KBM-7 (cell line): ENCODE results near the gene COMMD10.
"Not testable (repeated sequence)": the region's sequence is repeated elsewhere in the genome, so short reads cannot be mapped to it uniquely, and the experiment has no call there.

Source experiments
- DNase-seq: peaks from one replicate; pipeline ENCODE4 v3.0.0-alpha.2; 2015
- in situ Hi-C: fragments of 300-500 bp; cut with MboI; formaldehyde crosslinking; loops from 2 replicates; pipeline ENCODE4 v1.14.3; 2020; ENCODE audit warnings: low sequenced_read_pairs, low pct_unique_long_range_greater_than_20kb, mixed read lengths

Gene COMMD10

GRCh38 chr5:116088062-116088461 lies 3.2 kb downstream of the COMMD10 start:
- DNase-seq = no peak
- in situ Hi-C loops = no loop called here

- no peak for DNase-seq
- in situ Hi-C loops = no loop called here
Measured at GRCh38 chr5:116090302-116090701, 5.5 kb downstream of the COMMD10 start.

- in situ Hi-C loops = no loop called here
- no peak for DNase-seq
Measured at GRCh38 chr5:116091416-116091815, 6.6 kb downstream of the COMMD10 start.

- DNase-seq = no peak
- in situ Hi-C loops = no loop called here
Measured at GRCh38 chr5:116097301-116097700, 12.5 kb downstream of the COMMD10 start.

GRCh38 chr5:116098998-116099397 lies 14.2 kb downstream of the COMMD10 start:
- in situ Hi-C loops = no loop called here

GRCh38 chr5:116104941-116105340 lies 20.1 kb downstream of the COMMD10 start:
- DNase-seq, in situ Hi-C loops: not testable (repeated sequence)

More at GRCh38 chr5:116098998-116099397, 14.2 kb downstream of the COMMD10 start:
- DNase-seq = no peak

GRCh38 chr5:116115163-116115562 lies 30.3 kb downstream of the COMMD10 start:
- no peak for DNase-seq
- in situ Hi-C loops = no loop called here

- no peak for DNase-seq
- in situ Hi-C loops = no loop called here
Measured at GRCh38 chr5:116130471-116130870, 45.6 kb downstream of the COMMD10 start.

- no peak for DNase-seq
- in situ Hi-C loops = no loop called here
Measured at GRCh38 chr5:116130976-116131375, 46.2 kb downstream of the COMMD10 start.

GRCh38 chr5:116133281-116133680 lies 48.5 kb downstream of the COMMD10 start:
- no peak for DNase-seq
- in situ Hi-C loops = no loop called here

- no peak for DNase-seq
- in situ Hi-C loops = no loop called here
Measured at GRCh38 chr5:116135344-116135743, 50.5 kb downstream of the COMMD10 start.

- peak; percentile 60 for DNase-seq
- in situ Hi-C loops = no loop called here
Measured at GRCh38 chr5:116137544-116138378, 52.9 kb downstream of the COMMD10 start.

- DNase-seq = no peak
- in situ Hi-C loops = no loop called here
Measured at GRCh38 chr5:116142495-116142894, 57.7 kb downstream of the COMMD10 start.

- DNase-seq = no peak
- in situ Hi-C loops = no loop called here
Measured at GRCh38 chr5:116144103-116144502, 59.3 kb downstream of the COMMD10 start.

- no peak for DNase-seq
- in situ Hi-C loops = no loop called here
Measured at GRCh38 chr5:116144991-116145390, 60.2 kb downstream of the COMMD10 start.

- in situ Hi-C loops = no loop called here
- DNase-seq = no peak
Measured at GRCh38 chr5:116145416-116145815, 60.6 kb downstream of the COMMD10 start.

GRCh38 chr5:116152169-116152568 lies 67.3 kb downstream of the COMMD10 start:
- no peak for DNase-seq
- in situ Hi-C loops = no loop called here

GRCh38 chr5:116153687-116154174 lies 68.9 kb downstream of the COMMD10 start:
- in situ Hi-C loops = no loop called here
- no peak for DNase-seq

- in situ Hi-C loops = no loop called here
- DNase-seq = no peak
Measured at GRCh38 chr5:116154252-116154651, 69.4 kb downstream of the COMMD10 start.

GRCh38 chr5:116154931-116155330 lies 70.1 kb downstream of the COMMD10 start:
- in situ Hi-C loops = no loop called here
- no peak for DNase-seq

- no peak for DNase-seq
- in situ Hi-C loops = no loop called here
Measured at GRCh38 chr5:116157902-116158301, 73.1 kb downstream of the COMMD10 start.
